ENCODE measurements around the gene SULF2. TPM values are rescaled to one million over a fixed set of nuclear protein-coding genes. Genes with fewer than 3 reads are reported as not detected.

The SULF2 gene
- total RNA-seq, 2 donors from 2014 or later, result 75.7 to 146 TPM

DNA sequence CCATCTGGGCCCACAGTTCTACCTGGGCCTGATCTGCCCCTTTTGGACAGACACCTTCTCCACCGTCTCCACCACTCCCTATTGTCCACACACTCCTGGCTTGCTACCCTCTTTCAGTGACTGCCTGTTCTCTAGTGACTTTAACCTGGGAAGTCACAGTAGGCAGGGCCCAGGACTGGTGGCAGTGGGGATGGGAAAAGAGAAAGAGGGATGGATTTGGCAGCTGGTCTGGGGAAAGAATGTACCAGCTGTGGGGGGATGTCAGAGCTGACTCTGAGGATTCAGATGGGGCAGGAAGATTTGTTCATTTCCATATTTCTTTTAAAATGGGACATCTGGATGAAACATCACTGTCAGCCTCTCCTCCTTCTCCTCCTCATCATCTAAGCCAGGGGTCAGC is 85.5 kb downstream of the SULF2 start:
- peaks cover 74% of the 10 kb centered on the region for H3K36me3 ChIP-seq (ENCODE audit: control insufficient read depth, insufficient read depth, low read length)
- no peaks in the 10 kb centered on the region for H3K4me1 ChIP-seq (ENCODE audit: control insufficient read depth, insufficient read depth, low read length)
- H3K27ac Mint-ChIP-seq, result no peak overlapping the region
- WGBS, 2 experiments (ENCODE audit: insufficient coverage in 1 of 2, insufficient read length in 1 of 2), result 90 to 100% methylated on average over 1 of the region's 1 CpG
- no peak overlapping the region for H3K27ac ChIP-seq (ENCODE audit: low read depth, low read length)
- no peaks in the 10 kb centered on the region for H3K9me3 ChIP-seq (ENCODE audit: control insufficient read depth, low read length)
- DNase-seq, result no peak
- H3K4me1 Mint-ChIP-seq, result no peaks in the 10 kb centered on the region
- H3K36me3 Mint-ChIP-seq (ENCODE audit: low read depth), result peaks cover 55% of the 10 kb centered on the region
- no peak for TF ChIP-seq CTCF (conservative IDR thresholded peaks at IDR 0.05)
- H3K27me3 ChIP-seq (ENCODE audit: control insufficient read depth, insufficient read depth, low read length, poor library complexity, severe bottlenecking), result no peaks in the 10 kb centered on the region
- H3K4me3 ChIP-seq (ENCODE audit: low read length), result no peak overlapping the region
- H3K9me3 Mint-ChIP-seq, result no peaks in the 10 kb centered on the region
- no peaks in the 10 kb centered on the region for H3K27me3 Mint-ChIP-seq (ENCODE audit: insufficient read depth)
- no peak overlapping the region for H3K4me3 Mint-ChIP-seq
- no peak overlapping the region for H3K9ac ChIP-seq (ENCODE audit: extremely low read depth, low read length, poor library complexity, severe bottlenecking)

DNA sequence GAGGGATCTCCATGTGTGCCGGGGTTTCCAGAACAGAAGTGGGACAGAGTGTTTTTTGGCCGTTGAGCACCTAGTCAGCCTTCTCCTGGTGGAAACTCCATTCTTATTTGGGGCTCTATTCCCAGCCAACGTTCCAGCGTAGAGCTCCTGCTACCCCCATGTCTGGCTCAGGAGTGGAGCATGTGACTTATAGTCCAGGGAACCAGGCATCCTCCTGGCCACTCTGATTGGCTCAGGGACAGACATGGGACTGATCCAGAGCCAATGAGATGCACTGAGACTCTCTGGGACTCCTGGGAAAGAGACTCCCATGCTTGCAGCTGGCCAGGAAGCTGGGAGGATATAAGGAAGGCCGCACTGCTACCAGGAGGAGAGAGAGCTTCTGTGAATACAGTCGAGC is 87.1 kb downstream of the SULF2 start:
- Histone ChIP-seq H3K27me3 (ENCODE audit: control insufficient read depth, insufficient read depth, low read length, poor library complexity, severe bottlenecking) (no peaks in the 10 kb centered on the region), H3K9me3 (ENCODE audit: control insufficient read depth, low read length) (no peaks in the 10 kb centered on the region), H3K4me1 (ENCODE audit: control insufficient read depth, insufficient read depth, low read length) (no peaks in the 10 kb centered on the region), H3K27ac (ENCODE audit: low read depth, low read length) (no peak overlapping the region), H3K36me3 (ENCODE audit: control insufficient read depth, insufficient read depth, low read length) (peaks cover 83% of the 10 kb centered on the region), H3K9ac (ENCODE audit: extremely low read depth, low read length, poor library complexity, severe bottlenecking) (no peak overlapping the region), H3K4me3 (ENCODE audit: low read length) (no peak overlapping the region)
- TF ChIP-seq CTCF (conservative IDR thresholded peaks at IDR 0.05), result no peak
- Mint-ChIP-seq H3K4me3 (no peak overlapping the region), H3K27ac (no peak overlapping the region), H3K36me3 (ENCODE audit: low read depth) (peaks cover 48% of the 10 kb centered on the region), H3K27me3 (ENCODE audit: insufficient read depth) (no peaks in the 10 kb centered on the region), H3K4me1 (no peaks in the 10 kb centered on the region), H3K9me3 (no peaks in the 10 kb centered on the region)
- no peak for DNase-seq
- 94 to 96% methylated on average over 4 to 6 of the region's 6 CpGs for WGBS, 2 experiments (ENCODE audit: insufficient coverage in 1 of 2, insufficient read length in 1 of 2)

- no peaks in the 10 kb centered on the region for H3K27me3 ChIP-seq (ENCODE audit: control insufficient read depth, insufficient read depth, low read length, poor library complexity, severe bottlenecking)
- DNase-seq, result no peak
- H3K9me3 ChIP-seq (ENCODE audit: control insufficient read depth, low read length), result peaks cover 9% of the 10 kb centered on the region
- H3K36me3 ChIP-seq (ENCODE audit: control insufficient read depth, insufficient read depth, low read length), result peaks cover 76% of the 10 kb centered on the region
- no peaks in the 10 kb centered on the region for H3K4me1 ChIP-seq (ENCODE audit: control insufficient read depth, insufficient read depth, low read length)
- WGBS, 2 experiments (ENCODE audit: insufficient coverage in 1 of 2, insufficient read length in 1 of 2), result 95 to 96% methylated on average over 7 to 11 of the region's 11 CpGs
- Mint-ChIP-seq H3K4me1 (no peaks in the 10 kb centered on the region), H3K27me3 (ENCODE audit: insufficient read depth) (no peaks in the 10 kb centered on the region), H3K27ac (no peak overlapping the region), H3K4me3 (no peak overlapping the region), H3K36me3 (ENCODE audit: low read depth) (peaks cover 44% of the 10 kb centered on the region), H3K9me3 (no peaks in the 10 kb centered on the region)
- no peak overlapping the region for H3K27ac ChIP-seq (ENCODE audit: low read depth, low read length)
- TF ChIP-seq CTCF (conservative IDR thresholded peaks at IDR 0.05), result no peak
- H3K4me3 ChIP-seq (ENCODE audit: low read length), result no peak overlapping the region
- H3K9ac ChIP-seq (ENCODE audit: extremely low read depth, low read length, poor library complexity, severe bottlenecking), result no peak overlapping the region
Measured at GRCh38 chr20:47696856-47697255, 88.4 kb downstream of the SULF2 start.

Data from endodermal cell (in vitro differentiated cells).